K562 (cell line): ENCODE measurements around the gene CDH2. TPM values are rescaled to one million over a fixed set of nuclear protein-coding genes. Genes with fewer than 3 reads are reported as not detected.

Experiments
- ATAC-seq: fragments of 200-7000 bp; cut with Tn5 transposase; 3 replicates; pipeline ENCODE4 v1.9.1; 2020; ENCODE audit warnings: moderate library complexity
- BruUV-seq: library from RNA; stranded (reverse); fragments of 400-500 nt; replicated peaks from 2 replicates; lab custom pipeline; 2021; lab: Mats Ljungman, UMichigan
- CTCF ChIA-PET: fragments of 300-600 bp; formaldehyde crosslinking; extraction: SDS; loops from one replicate; lab custom pipeline; 2021; ENCODE audit warnings: low intra/inter-chr PET ratio; lab: Yijun Ruan, JAX
- POLR2A ChIA-PET: fragments of 300-600, 350-650 bp; sonication (Branson Sonifier 250); formaldehyde crosslinking; extraction: SDS; loops from one replicate; lab custom pipeline; 2021; ENCODE audit warnings: antibody characterized with exemption, inconsistent platforms; lab: Yijun Ruan, JAX
- DNase-seq, 4 experiments: peaks; one replicate each; pipeline versions ENCODE4 v3.0.0 to v3.0.0-alpha.2; 2011 to 2018; ENCODE audit warnings: low spot score in 3 of 4, mixed read lengths in 3 of 4; ENCODE audit errors: extremely low read depth in 1 of 4
- FAIRE-seq: peaks from 2 replicates; lab custom pipeline; 2011; peaks lifted over from hg19 to GRCh38; lab: Jason Lieb, UNC
- H2AFZ ChIP-seq: 2 replicates; pipeline ENCODE4 v1.6.0; 2011; ENCODE audit warnings: low read depth, low read length, control low read depth, inconsistent platforms
- H3K27ac ChIP-seq: fragments of 200-600 bp; 3 replicates; pipeline ENCODE4 v1.8.0; 2011; ENCODE audit warnings: low read depth, mild to moderate bottlenecking, control low read depth, inconsistent platforms, low read length, moderate library complexity, mixed read lengths; ENCODE audit errors: extremely low read depth
- H3K27me3 ChIP-seq, 2 experiments: fragments of 300-600 bp in 1 of 2; 2 replicates in 1 of 2; 3 replicates in 1 of 2; pipeline versions ENCODE4 v1.6.0 to v1.8.0; 2011; ENCODE audit warnings: inconsistent platforms in 2 of 2, low read length in 2 of 2, mild to moderate bottlenecking in 1 of 2, mixed read lengths in 1 of 2, moderate library complexity in 1 of 2; ENCODE audit not compliant: control insufficient read depth in 2 of 2, insufficient read depth in 2 of 2
- H3K36me3 ChIP-seq: fragments of 300-600 bp; 3 replicates; pipeline ENCODE4 v1.8.0; 2011; ENCODE audit warnings: mild to moderate bottlenecking, low read length, inconsistent platforms; ENCODE audit not compliant: control insufficient read depth, insufficient read depth
- H3K4me1 ChIP-seq, 2 experiments: fragments of 200-600 bp in 1 of 2; replicated peaks in 1 of 2; 2 replicates in 1 of 2; 3 replicates in 1 of 2; pipeline versions ENCODE4 v1.5.1 to v1.8.0; 2011; ENCODE audit warnings: inconsistent platforms in 2 of 2, low read length in 2 of 2, mild to moderate bottlenecking in 1 of 2, mixed read lengths in 1 of 2, moderate library complexity in 1 of 2; ENCODE audit not compliant: control insufficient read depth in 2 of 2, insufficient read depth in 2 of 2
- H3K4me2 ChIP-seq: 2 replicates; pipeline ENCODE4 v1.6.1; 2011; ENCODE audit warnings: low read length, control low read depth, inconsistent platforms, mixed read lengths; ENCODE audit not compliant: insufficient read depth
- H3K4me3 ChIP-seq: fragments of 200-600 bp; sonication (generic), shearing (Covaris generic); 2 replicates; pipeline ENCODE4 v1.5.1; 2016; ENCODE audit warnings: control low read depth, inconsistent platforms
- H3K79me2 ChIP-seq: fragments of 200-600 bp; 3 replicates; pipeline ENCODE4 v1.8.0; 2011; ENCODE audit warnings: low read length, inconsistent platforms; ENCODE audit not compliant: control insufficient read depth, insufficient read depth
- H3K9ac ChIP-seq, 2 experiments: 2 replicates each; pipeline versions ENCODE4 v1.6.0 to v1.6.1; 2011; ENCODE audit warnings: low read depth in 2 of 2, low read length in 2 of 2, control low read depth in 1 of 2, inconsistent platforms in 1 of 2, mild to moderate bottlenecking in 1 of 2, mixed read lengths in 1 of 2; ENCODE audit not compliant: insufficient read depth in 1 of 2
- H3K9me1 ChIP-seq: one replicate; pipeline ENCODE4 v1.6.0; 2011; ENCODE audit warnings: inconsistent platforms, mild to moderate bottlenecking, low read length, moderate library complexity; ENCODE audit not compliant: control insufficient read depth, insufficient read depth
- H3K9me3 ChIP-seq: replicated peaks from 2 replicates; pipeline ENCODE4 v1.5.1; 2011; ENCODE audit warnings: low read depth, low read length, inconsistent platforms; ENCODE audit not compliant: control insufficient read depth, insufficient read depth
- H4K20me1 ChIP-seq: replicated peaks from 2 replicates; pipeline ENCODE4 v1.6.1; 2011; ENCODE audit warnings: low read length, inconsistent platforms, mixed read lengths; ENCODE audit not compliant: control insufficient read depth, insufficient read depth
- DIDO1 ChIP-seq: fragments of 450-650 bp; IDR thresholded peaks from 2 replicates; pipeline ENCODE4 v1.6.1; 2016; ENCODE audit warnings: low read depth, missing biosample characterization, missing genetic modification characterization
- ELF1 ChIP-seq: fragments of 200-800 bp; sonication (Bioruptor generic); IDR thresholded peaks from 2 replicates; pipeline ENCODE4 v1.6.1; 2016; ENCODE audit warnings: missing genetic modification characterization, missing compliant biosample characterization
- ETV1 ChIP-seq: fragments of 450-650 bp; conservative IDR thresholded peaks from 2 replicates; pipeline ENCODE4 v1.6.1; 2016; ENCODE audit warnings: missing genetic modification characterization, control low read depth, low read depth, missing compliant biosample characterization
- IRF2 ChIP-seq: sonication (generic); formaldehyde crosslinking; IDR thresholded peaks from 2 replicates; pipeline ENCODE4 v1.8.1; 2022; ENCODE audit warnings: mild to moderate bottlenecking, missing genetic modification reagents
- MCM5 ChIP-seq: fragments of 450-650 bp; IDR thresholded peaks from 2 replicates; pipeline ENCODE4 v1.6.1; 2016; ENCODE audit warnings: low read depth
- RNF219 ChIP-seq: fragments of 250-450 bp; sonication (Bioruptor Pico); IDR thresholded peaks from 2 replicates; pipeline ENCODE4 v1.5.0; 2022; ENCODE audit warnings: mild to moderate bottlenecking
- SMARCE1 ChIP-seq: fragments of 450-650 bp; IDR thresholded peaks from 2 replicates; pipeline ENCODE4 v1.7.1; 2016; ENCODE audit warnings: mild to moderate bottlenecking
- TSHZ1 ChIP-seq: fragments of 250-450 bp; sonication (Bioruptor Pico); IDR thresholded peaks from 2 replicates; pipeline ENCODE4 v1.4.0; 2020; ENCODE audit warnings: mild to moderate bottlenecking, moderate library complexity
- UBTF ChIP-seq, 2 experiments: IDR thresholded peaks; 2 replicates each; pipeline ENCODE4 v1.6.1; 2012; ENCODE audit warnings: improper control_type of control experiment in 2 of 2, low read depth in 2 of 2, low read length in 2 of 2, borderline replicate concordance in 1 of 2
- WGBS: fragments of 100-300 bp; shearing (Covaris generic); methylation state at CpG from one replicate; pipeline ENCODE4 v1.1.6; 2016; ENCODE audit warnings: low coverage, mixed read lengths; ENCODE audit not compliant: insufficient coverage; ENCODE audit errors: missing lambda C conversion rate; 5-methylcytosine and 5-hydroxymethylcytosine counted together
- in situ Hi-C: fragments of 300-500 bp; cut with MboI; formaldehyde crosslinking; loops from 4 replicates; pipeline ENCODE4 v1.15.0; 2018; ENCODE audit warnings: inconsistent platforms, mixed read lengths
- intact Hi-C: fragments of 100-400 bp; cut with micrococcal nuclease; formaldehyde crosslinking; loops from 2 replicates; pipeline ENCODE4 v1.14.2; 2022
- polyA plus RNA-seq, 8 experiments: library from polyadenylated mRNA; depleted of rRNA in 4 of 8; stranded (reverse) in 5 of 8; unstranded in 3 of 8; fragments of >200 nt; fragmentation: Nextera tagmentation in 2 of 8; fragmentation: Illumina TruSeq in 1 of 8; extraction: Ambion mirVana in 2 of 8; extraction: Trizol in 1 of 8; gene quantifications; 2 replicates each; pipeline versions ENCODE4 v1.2.1 to v1.2.3, GENCODE V29; 2011 to 2014; ENCODE audit warnings: inconsistent platforms in 1 of 8, missing spikeins in 1 of 8
- total RNA-seq, 7 experiments: library from RNA; depleted of rRNA in 6 of 7; stranded (reverse); fragments of >200 nt in 6 of 7; fragmentation: Illumina TruSeq in 2 of 7; extraction: Trizol in 2 of 7; gene quantifications; 2 replicates each; pipeline versions ENCODE4 v1.2.1 to v1.2.3, GENCODE V29; 2011 to 2021; ENCODE audit warnings: low replicate concordance in 1 of 7

CDH2 gene
- total and polyA plus RNA-seq, 9 of the 15 experiments (the other 6 are each of a cell fraction or from before 2014, with no cell fraction given) = 0.04 TPM; not detected in 8

GRCh38 chr18:28027755-28028154 lies 149.2 kb downstream of the CDH2 start:
- Histone ChIP-seq H3K4me2 (no peak overlapping the region), H3K27ac (no peak overlapping the region), H4K20me1 (no peaks in the 10 kb centered on the region), H3K36me3 (no peaks in the 10 kb centered on the region), H3K9me1 (no peaks in the 10 kb centered on the region), H2AFZ (no peak overlapping the region), H3K4me3 (no peak overlapping the region), H3K79me2 (no peaks in the 10 kb centered on the region), H3K4me1 (no peaks in the 10 kb centered on the region), H3K27me3 (no peaks in the 10 kb centered on the region), H3K9ac (no peak overlapping the region), H3K9me3 (no peaks in the 10 kb centered on the region)
- WGBS = 0% methylated on average over 2 of the region's 2 CpGs
- CTCF ChIA-PET = no interaction called here
- DNase-seq = no peak
- no peak for ATAC-seq
- in situ Hi-C loops (no loop called here), intact Hi-C loops (no loop called here)
- FAIRE-seq = no peak
- no peak for TF ChIP-seq IRF2 (CRISPR knock-in tag)
- no peak for TF ChIP-seq TSHZ1 (CRISPR knock-in tag)
- TF ChIP-seq MCM5 = no peak
- no peak for TF ChIP-seq RNF219 (CRISPR knock-in tag)
- no peak for TF ChIP-seq ELF1
- no peak for TF ChIP-seq DIDO1 (tag)
- TF ChIP-seq SMARCE1 = no peak
- TF ChIP-seq ETV1 = no peak
- TF ChIP-seq UBTF (IDR thresholded peaks at IDR 0.05; ENCODE audit: borderline replicate concordance in 1 of 2, low read depth in 2 of 2, low read length in 2 of 2) = no peak
- BruUV-seq = no TSS peak
- POLR2A ChIA-PET = no interaction called here
